ENCODE results near the gene AHSG. TPM values are rescaled to one million over a fixed set of nuclear protein-coding genes. Genes with fewer than 3 reads are reported as not detected.

Gene AHSG
- total RNA-seq, 4 donors from 2014 or later, result not detected

DNA sequence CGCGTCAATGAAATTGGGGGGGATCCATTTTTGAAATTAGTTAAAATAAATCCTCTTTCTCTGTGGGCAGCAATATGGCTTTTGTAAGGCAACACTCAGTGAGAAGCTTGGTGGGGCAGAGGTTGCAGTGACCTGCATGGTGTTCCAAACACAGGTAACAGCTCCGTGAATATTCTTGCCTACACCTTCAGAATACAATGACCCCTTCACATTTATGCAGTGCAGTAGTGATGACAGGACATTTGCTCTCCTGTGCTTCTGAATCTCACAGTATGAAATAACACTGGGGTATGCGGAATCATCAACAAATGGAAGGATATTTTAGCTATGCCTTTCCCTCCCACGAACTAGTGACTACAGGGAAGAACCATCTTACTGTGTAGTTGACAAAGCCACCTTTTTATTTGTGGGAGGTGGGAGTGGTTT, 6.9 kb downstream of the AHSG start:
- Histone ChIP-seq H3K27me3 (no peaks in the 10 kb centered on the region), H3K27ac (no peak overlapping the region), H3K36me3 (no peaks in the 10 kb centered on the region), H3K4me3 (no peak overlapping the region), H3K4me1 (no peaks in the 10 kb centered on the region), H3K9me3 (no peaks in the 10 kb centered on the region)
- DNase-seq, result no peak
- TF ChIP-seq POLR2A (IDR thresholded peaks at IDR 0.05), result no peak
- TF ChIP-seq, protein P1, sequence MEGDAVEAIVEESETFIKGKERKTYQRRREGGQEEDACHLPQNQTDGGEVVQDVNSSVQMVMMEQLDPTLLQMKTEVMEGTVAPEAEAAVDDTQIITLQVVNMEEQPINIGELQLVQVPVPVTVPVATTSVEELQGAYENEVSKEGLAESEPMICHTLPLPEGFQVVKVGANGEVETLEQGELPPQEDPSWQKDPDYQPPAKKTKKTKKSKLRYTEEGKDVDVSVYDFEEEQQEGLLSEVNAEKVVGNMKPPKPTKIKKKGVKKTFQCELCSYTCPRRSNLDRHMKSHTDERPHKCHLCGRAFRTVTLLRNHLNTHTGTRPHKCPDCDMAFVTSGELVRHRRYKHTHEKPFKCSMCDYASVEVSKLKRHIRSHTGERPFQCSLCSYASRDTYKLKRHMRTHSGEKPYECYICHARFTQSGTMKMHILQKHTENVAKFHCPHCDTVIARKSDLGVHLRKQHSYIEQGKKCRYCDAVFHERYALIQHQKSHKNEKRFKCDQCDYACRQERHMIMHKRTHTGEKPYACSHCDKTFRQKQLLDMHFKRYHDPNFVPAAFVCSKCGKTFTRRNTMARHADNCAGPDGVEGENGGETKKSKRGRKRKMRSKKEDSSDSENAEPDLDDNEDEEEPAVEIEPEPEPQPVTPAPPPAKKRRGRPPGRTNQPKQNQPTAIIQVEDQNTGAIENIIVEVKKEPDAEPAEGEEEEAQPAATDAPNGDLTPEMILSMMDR (IDR thresholded peaks at IDR 0.05), result no peak
- intact Hi-C loops (cut with DNase I; ENCODE audit: low total_unique reads), result no loop called here

- Histone ChIP-seq H3K4me3 (no peak overlapping the region), H3K27me3 (no peaks in the 10 kb centered on the region), H3K9me3 (no peaks in the 10 kb centered on the region), H3K4me1 (no peaks in the 10 kb centered on the region), H3K36me3 (no peaks in the 10 kb centered on the region), H3K27ac (no peak overlapping the region)
- intact Hi-C loops (cut with DNase I; ENCODE audit: low total_unique reads), result no loop called here
- TF ChIP-seq POLR2A (IDR thresholded peaks at IDR 0.05), result no peak
- TF ChIP-seq, protein P1 (IDR thresholded peaks at IDR 0.05), result no peak
- DNase-seq, result no peak
These were observed 7.6 kb downstream of the AHSG start for GRCh38 chr3:186620213-186621092.

DNA sequence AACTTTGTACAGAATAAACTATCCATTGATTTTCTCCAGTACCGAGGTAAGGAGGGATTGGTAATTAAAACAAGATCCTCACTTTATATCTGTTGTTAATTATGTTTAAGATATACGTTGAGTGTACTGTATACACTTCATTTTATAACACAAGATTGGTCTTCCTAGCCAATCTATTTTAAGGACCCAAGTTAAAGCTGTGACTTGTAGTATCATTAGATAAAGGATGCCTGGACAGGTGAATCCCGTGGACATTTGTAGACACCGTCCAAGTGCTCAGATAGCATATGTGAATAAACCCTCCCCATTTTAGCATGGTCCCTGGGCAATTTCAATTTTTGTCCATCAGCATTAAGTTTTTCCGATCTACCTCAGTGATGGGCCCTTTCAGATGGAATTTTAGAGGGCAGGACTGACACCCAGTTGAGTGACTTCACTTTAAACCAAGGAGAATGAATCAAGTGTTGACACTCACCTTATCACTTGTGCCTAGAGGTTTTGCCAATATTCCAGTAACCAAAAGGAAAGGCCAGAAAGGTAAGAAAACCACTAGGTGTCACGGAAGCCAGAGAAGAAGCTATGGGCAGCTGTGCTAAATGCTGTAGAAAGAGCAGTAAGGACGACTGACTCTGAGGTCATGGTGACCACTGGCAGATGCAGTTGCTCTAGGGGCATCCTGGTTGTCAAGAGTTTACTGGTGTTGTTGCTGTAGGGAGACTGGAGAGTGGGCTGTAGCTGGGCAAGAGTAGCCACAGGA, 9.2 kb downstream of the AHSG start:
- no peaks in the 10 kb centered on the region for H3K36me3 ChIP-seq
- intact Hi-C loops (cut with DNase I; ENCODE audit: low total_unique reads), result no loop called here
- no peak overlapping the region for H3K27ac ChIP-seq
- no peak for DNase-seq
- no peak overlapping the region for H3K4me3 ChIP-seq
- no peaks in the 10 kb centered on the region for H3K4me1 ChIP-seq
- TF ChIP-seq POLR2A (IDR thresholded peaks at IDR 0.05), result no peak
- TF ChIP-seq, protein P1 (IDR thresholded peaks at IDR 0.05), result no peak
- no peaks in the 10 kb centered on the region for H3K9me3 ChIP-seq
- H3K27me3 ChIP-seq, result no peaks in the 10 kb centered on the region

GRCh38 chr3:186622651-186623310, 9.9 kb downstream of the AHSG start:
- H3K27me3 ChIP-seq, result no peaks in the 10 kb centered on the region
- H3K36me3 ChIP-seq, result no peaks in the 10 kb centered on the region
- H3K27ac ChIP-seq, result no peak overlapping the region
- no peak overlapping the region for H3K4me3 ChIP-seq
- intact Hi-C loops (cut with DNase I; ENCODE audit: low total_unique reads), result no loop called here
- DNase-seq, result no peak
- H3K9me3 ChIP-seq, result no peaks in the 10 kb centered on the region
- TF ChIP-seq, protein P1 (IDR thresholded peaks at IDR 0.05), result no peak
- TF ChIP-seq POLR2A (IDR thresholded peaks at IDR 0.05), result no peak
- H3K4me1 ChIP-seq, result no peaks in the 10 kb centered on the region
